Naive thymus-derived CD8-positive, alpha-beta T cell (primary cell): ENCODE measurements around the gene MZF1. TPM values are rescaled to one million over a fixed set of nuclear protein-coding genes. Genes with fewer than 3 reads are reported as not detected.
"Not testable (repeated sequence)": the region's sequence is repeated elsewhere in the genome, so short reads cannot be mapped to it uniquely, and the experiment has no call there.

Experiments
- ATAC-seq, 2 donors: fragments of 150-1000 bp; cut with Tn5 transposase in 1 of 2; sonication (Bioruptor Pico), chemical (Tn5 transposase) in 1 of 2; 1 replicate in 1 of 2; 2 replicates in 1 of 2; pipeline ENCODE4 v1.10.0; 2021; ENCODE audit warnings: mild to moderate bottlenecking in 2 of 2, moderate library complexity in 2 of 2
- POLR2A ChIA-PET: fragments of 350-600 bp; sonication (Branson Sonifier 250); formaldehyde crosslinking; loops from one replicate; lab custom pipeline; 2021; ENCODE audit warnings: antibody characterized with exemption; lab: Charles Lee
- DNase-seq, 10 donors: peaks; one replicate each; pipeline versions ENCODE4 v3.0.0 to v3.0.0-alpha.2; 2020 to 2022
- H3K27ac Mint-ChIP-seq, 10 donors: one replicate each; pipeline ENCODE4 v1.8.0; 2020 to 2022; ENCODE audit warnings: mild to moderate bottlenecking in 10 of 10, mixed read lengths in 10 of 10, moderate library complexity in 4 of 10, inconsistent platforms in 1 of 10
- H3K27me3 Mint-ChIP-seq, 5 donors: one replicate each; pipeline ENCODE4 v1.8.0; 2021 to 2022; ENCODE audit warnings: mixed read lengths in 5 of 5
- H3K36me3 Mint-ChIP-seq, 3 donors: one replicate each; pipeline ENCODE4 v1.8.0; 2020 to 2022; ENCODE audit warnings: mixed read lengths in 3 of 3, mild to moderate bottlenecking in 2 of 3, inconsistent platforms in 1 of 3
- H3K4me1 Mint-ChIP-seq, 4 donors: one replicate each; pipeline ENCODE4 v1.8.0; 2021 to 2022; ENCODE audit warnings: mixed read lengths in 4 of 4
- H3K4me3 Mint-ChIP-seq, 10 donors: one replicate each; pipeline ENCODE4 v1.8.0; 2020 to 2022; ENCODE audit warnings: mild to moderate bottlenecking in 10 of 10, mixed read lengths in 10 of 10, moderate library complexity in 6 of 10, inconsistent platforms in 1 of 10
- H3K9me3 Mint-ChIP-seq, 9 donors: one replicate each; pipeline ENCODE4 v1.8.0; 2020 to 2022; ENCODE audit warnings: mixed read lengths in 9 of 9, mild to moderate bottlenecking in 3 of 9, inconsistent platforms in 1 of 9, moderate library complexity in 1 of 9
- polyA plus RNA-seq, 3 donors: library from polyadenylated mRNA; unstranded; fragments of 300-500 nt; fragmentation: Illumina TruSeq; gene quantifications; one replicate each; pipeline ENCODE4 v1.2.3, GENCODE V29; 2021
- total RNA-seq, 8 experiments: library from RNA in 2 of 8; stranded (reverse) in 2 of 8; gene quantifications; one replicate each; pipeline ENCODE4 v1.2.3 and lab custom pipeline; 2021 to 2026

The MZF1 gene
- total and polyA plus RNA-seq, 5 experiments from 2014 or later = 9.1 to 53.2 (median 12.7) TPM

DNA sequence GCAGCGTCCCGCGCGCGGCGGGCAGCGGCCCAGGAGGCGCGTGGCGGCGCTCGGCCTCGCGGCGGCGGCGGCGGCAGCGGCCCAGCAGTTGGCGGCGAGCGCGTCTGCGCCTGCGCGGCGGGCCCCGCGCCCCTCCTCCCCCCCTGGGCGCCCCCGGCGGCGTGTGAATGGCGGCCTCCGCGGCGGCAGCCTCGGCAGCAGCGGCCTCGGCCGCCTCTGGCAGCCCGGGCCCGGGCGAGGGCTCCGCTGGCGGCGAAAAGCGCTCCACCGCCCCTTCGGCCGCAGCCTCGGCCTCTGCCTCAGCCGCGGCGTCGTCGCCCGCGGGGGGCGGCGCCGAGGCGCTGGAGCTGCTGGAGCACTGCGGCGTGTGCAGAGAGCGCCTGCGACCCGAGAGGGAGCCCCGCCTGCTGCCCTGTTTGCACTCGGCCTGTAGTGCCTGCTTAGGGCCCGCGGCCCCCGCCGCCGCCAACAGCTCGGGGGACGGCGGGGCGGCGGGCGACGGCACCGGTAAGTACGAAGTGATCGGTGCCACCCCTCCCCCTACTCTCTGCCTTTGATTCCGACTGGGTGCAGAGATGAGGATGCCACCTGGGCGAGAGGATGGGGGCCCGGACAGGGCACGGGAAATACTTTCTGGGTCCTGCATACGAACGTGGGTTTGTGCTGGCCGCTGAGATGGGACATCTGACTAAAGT lies 28.4 kb downstream of the MZF1 start:
- DNase-seq (peak in 6 of 10 donors; percentile 68 to 87 (median 77)), ATAC-seq (peak; percentile 48 to 51)
- Mint-ChIP-seq H3K27ac (peak overlapping the region; percentile 82 to 100 (median 99)), H3K36me3 (peaks cover 0 to 38% (median 4%) of the 10 kb centered on the region in 3 donors), H3K27me3 (peaks cover 0 to 11% (median 4%) of the 10 kb centered on the region in 5 donors), H3K9me3 (peaks cover 0 to 2% (median 0%) of the 10 kb centered on the region in 9 donors), H3K4me3 (peak overlapping the region; percentile 86 to 97 (median 92)), H3K4me1 (peaks cover 26 to 41% (median 32%) of the 10 kb centered on the region in 4 donors)
- POLR2A ChIA-PET = interaction anchor here (0.6 to 7.4 kb wide), 16 partner anchors 9 to 874 kb away, joined by 3 to 99 read pairs (median 7); partner anchors contain the start of genes CHMP2A, MZF1, UBE2M and ZBTB45

DNA sequence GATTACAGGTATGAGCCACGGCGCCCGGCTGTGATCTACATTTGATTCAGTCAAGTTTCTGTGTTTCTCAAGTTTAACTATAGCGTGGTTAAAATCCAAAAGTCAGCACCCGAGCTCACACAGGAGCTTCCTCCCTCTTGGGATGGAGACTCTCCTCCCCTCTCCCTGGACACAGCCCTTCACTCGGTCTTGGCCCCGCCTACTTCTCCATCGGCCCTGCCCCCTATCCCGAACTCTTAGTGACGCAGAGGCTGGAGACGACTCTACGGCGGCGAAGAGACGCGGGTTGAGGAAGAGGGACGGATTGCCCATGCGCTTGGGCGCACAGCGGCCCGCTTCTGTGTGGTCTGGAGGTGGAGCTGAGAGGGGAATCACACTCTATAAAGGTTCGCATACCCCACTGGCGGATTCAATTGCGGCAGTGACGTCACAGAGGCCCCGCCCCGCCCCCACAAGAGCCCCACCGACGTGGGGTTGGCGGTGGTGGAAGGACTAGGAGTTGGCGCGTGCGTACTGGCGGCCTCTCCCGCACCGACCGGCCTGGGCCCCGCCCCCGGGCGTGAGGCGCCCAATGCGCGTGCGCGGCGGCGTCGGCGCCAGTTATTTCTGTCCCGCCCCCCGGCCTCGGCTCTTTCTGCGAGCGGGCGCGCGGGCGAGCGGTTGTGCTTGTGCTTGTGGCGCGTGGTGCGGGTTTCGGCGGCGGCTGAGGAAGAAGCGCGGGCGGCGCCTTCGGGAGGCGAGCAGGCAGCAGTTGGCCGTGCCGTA lies 29.1 kb downstream of the MZF1 start, which contains the start of gene TRIM28:
Gene TRIM28 (plus strand): TSS at position 239 of the 765 bp plus-strand sequence. CDS start 694 bp downstream, outside the sequence.
- ATAC-seq = peak; percentile 90 to 92
- H3K27me3 Mint-ChIP-seq = peaks cover 0 to 11% (median 4%) of the 10 kb centered on the region in 5 donors
- peaks cover 0 to 32% (median 4%) of the 10 kb centered on the region in 3 donors for H3K36me3 Mint-ChIP-seq
- H3K4me1 Mint-ChIP-seq = peaks cover 26 to 38% (median 32%) of the 10 kb centered on the region in 4 donors
- peaks cover 0 to 2% (median 0%) of the 10 kb centered on the region in 9 donors for H3K9me3 Mint-ChIP-seq
- peak within 1 kb of the TSS; percentile 91 to 97 (median 96) for H3K4me3 Mint-ChIP-seq
- POLR2A ChIA-PET = interaction anchor here (0.6 to 7.4 kb wide), 17 partner anchors 10 to 874 kb away, joined by 3 to 99 read pairs (median 7); partner anchors contain the start of genes CHMP2A, MZF1, UBE2M and ZBTB45
- DNase-seq = peak; percentile 99 to 100 (median 100)
- peak within 1 kb of the TSS; percentile 97 to 100 (median 99) for H3K27ac Mint-ChIP-seq

DNA sequence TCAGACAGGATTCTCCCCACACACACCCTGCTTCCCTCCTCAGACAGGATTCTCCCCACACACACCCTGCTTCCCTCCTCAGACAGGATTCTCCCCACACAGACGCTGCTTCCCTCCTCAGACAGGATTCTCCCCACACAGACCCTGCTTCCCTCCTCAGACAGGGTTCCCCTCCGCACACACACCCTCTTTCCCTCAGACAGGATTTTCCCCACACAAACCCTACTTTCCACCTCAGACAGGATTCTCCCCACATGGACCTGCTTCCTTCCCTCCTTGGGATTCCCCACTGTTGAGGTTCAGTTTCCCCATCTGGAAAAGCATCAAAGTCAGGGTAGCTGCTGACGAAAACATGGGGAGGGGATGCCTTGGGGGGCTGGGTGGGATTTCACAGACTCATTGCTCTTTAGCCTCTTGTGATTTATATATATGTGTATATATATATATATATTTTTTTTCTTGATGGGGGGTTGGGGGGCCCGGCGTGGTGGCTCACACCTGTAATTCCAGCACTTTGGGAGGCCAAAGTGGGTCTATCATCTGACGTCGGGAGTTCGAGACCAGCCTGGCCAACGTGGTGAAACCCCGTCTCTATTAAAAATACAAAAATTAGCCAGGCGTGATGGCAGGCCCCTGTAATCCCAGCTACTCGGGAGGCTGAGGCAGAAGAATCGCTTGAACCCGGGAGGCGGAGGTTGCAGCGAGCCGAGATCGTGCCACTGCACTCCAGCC lies 30.3 kb downstream of the MZF1 start:
- not testable (repeated sequence) for DNase-seq

DNA sequence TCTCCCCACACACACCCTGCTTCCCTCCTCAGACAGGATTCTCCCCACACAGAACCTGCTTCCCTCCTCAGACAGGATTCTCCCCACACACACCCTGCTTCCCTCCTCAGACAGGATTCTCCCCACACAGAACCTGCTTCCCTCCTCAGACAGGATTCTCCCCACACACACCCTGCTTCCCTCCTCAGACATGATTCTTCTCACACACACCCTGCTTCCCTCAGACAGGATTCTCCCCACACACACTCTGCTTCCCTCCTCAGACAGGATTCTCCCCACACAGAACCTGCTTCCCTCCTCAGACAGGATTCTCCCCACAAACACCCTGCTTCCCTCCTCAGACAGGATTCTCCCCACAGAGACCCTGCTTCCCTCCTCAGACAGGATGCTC lies 34.0 kb downstream of the MZF1 start:
- H3K4me3 Mint-ChIP-seq = peak overlapping the region in 6 of 10 donors; percentile 12 to 75 (median 54)
- not testable (repeated sequence) for H3K36me3 Mint-ChIP-seq, ATAC-seq, H3K9me3 Mint-ChIP-seq, DNase-seq
- H3K27me3 Mint-ChIP-seq = peaks cover 0 to 13% (median 4%) of the 10 kb centered on the region in 5 donors
- POLR2A ChIA-PET = interaction anchor here (0.8 to 1.2 kb wide), 4 partner anchors 15 to 23 kb away, joined by 4 to 10 read pairs (median 8); partner anchors contain the start of genes CHMP2A and ZBTB45
- peak overlapping the region in 5 of 10 donors; percentile 11 to 71 (median 38) for H3K27ac Mint-ChIP-seq
- peaks cover 12 to 22% (median 15%) of the 10 kb centered on the region in 4 donors for H3K4me1 Mint-ChIP-seq

More for the DNA sequence above, 30.3 kb downstream of the MZF1 start:
- POLR2A ChIA-PET = interaction anchor here (1.1 to 7.4 kb wide), 9 partner anchors 11 to 180 kb away, joined by 3 to 99 read pairs (median 9); partner anchors contain the start of genes CHMP2A, MZF1, UBE2M and ZBTB45
- ATAC-seq, H3K9me3 Mint-ChIP-seq: not testable (repeated sequence)
- Mint-ChIP-seq H3K36me3 (peaks cover 0 to 21% (median 4%) of the 10 kb centered on the region in 3 donors), H3K27me3 (peaks cover 0 to 14% (median 4%) of the 10 kb centered on the region in 5 donors), H3K4me1 (peaks cover 27 to 46% (median 37%) of the 10 kb centered on the region in 4 donors), H3K27ac (peak overlapping the region in 9 of 10 donors; percentile 28 to 99 (median 56)), H3K4me3 (peak overlapping the region in 5 of 10 donors; percentile 5 to 97 (median 45))

DNA sequence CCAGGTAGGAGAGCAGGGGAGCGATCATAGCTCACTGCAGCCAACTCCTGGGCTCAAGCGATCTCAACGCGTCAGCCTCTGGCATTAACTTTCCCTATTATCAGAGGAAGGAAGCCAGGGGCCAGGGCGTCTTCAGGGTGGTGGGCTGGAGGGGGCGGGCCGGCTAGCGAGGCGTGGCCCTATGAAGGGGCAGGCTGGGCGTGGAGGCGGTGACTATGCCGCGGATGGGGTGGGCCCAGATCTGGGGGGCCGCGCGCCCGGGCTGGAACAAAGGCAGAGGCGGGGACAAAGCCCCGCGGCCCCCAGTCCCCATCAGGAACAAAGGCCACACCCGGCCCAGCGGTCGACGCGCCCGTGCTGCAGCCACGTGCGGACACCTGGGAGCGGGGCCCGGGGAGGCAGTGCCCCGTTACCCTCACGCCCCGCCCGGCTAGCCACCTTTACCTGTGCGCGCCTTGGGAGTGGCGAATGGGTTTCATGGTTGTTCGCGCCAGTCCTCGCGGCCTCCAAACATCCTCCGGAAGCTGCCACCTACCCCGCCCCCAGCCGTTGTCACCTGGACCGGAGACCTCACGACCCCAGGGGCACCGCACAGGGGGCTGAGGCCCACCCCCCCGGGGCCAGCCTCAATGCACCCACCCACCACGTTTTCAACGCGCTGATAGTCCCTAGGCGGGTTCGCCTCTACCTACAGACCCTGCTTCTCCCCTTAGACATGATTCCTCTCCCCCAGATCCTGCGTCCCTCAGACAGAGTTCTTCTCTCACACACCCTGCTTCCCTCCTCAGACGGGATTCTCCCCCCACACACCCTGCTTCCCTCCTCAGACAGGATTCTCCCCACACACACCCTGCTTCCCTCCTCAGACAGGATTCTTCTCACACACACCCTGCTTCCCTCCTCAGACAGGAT lies 34.6 kb downstream of the MZF1 start:
- Mint-ChIP-seq H3K27me3 (peaks cover 0 to 11% (median 0%) of the 10 kb centered on the region in 5 donors), H3K27ac (peak overlapping the region; percentile 38 to 86 (median 78)), H3K4me3 (peak overlapping the region; percentile 70 to 85 (median 74)), H3K9me3 (no peaks in the 10 kb centered on the region), H3K36me3 (no peaks in the 10 kb centered on the region), H3K4me1 (peaks cover 6 to 16% (median 10%) of the 10 kb centered on the region in 4 donors)
- DNase-seq = peak in 7 of 10 donors; percentile 25 to 53 (median 46)
- ATAC-seq = peak; percentile 85 to 88
- POLR2A ChIA-PET = interaction anchor here (0.6 to 1.2 kb wide), 9 partner anchors 16 to 810 kb away, joined by 3 to 10 read pairs (median 4); partner anchors contain the start of genes CHMP2A and ZBTB45

DNA sequence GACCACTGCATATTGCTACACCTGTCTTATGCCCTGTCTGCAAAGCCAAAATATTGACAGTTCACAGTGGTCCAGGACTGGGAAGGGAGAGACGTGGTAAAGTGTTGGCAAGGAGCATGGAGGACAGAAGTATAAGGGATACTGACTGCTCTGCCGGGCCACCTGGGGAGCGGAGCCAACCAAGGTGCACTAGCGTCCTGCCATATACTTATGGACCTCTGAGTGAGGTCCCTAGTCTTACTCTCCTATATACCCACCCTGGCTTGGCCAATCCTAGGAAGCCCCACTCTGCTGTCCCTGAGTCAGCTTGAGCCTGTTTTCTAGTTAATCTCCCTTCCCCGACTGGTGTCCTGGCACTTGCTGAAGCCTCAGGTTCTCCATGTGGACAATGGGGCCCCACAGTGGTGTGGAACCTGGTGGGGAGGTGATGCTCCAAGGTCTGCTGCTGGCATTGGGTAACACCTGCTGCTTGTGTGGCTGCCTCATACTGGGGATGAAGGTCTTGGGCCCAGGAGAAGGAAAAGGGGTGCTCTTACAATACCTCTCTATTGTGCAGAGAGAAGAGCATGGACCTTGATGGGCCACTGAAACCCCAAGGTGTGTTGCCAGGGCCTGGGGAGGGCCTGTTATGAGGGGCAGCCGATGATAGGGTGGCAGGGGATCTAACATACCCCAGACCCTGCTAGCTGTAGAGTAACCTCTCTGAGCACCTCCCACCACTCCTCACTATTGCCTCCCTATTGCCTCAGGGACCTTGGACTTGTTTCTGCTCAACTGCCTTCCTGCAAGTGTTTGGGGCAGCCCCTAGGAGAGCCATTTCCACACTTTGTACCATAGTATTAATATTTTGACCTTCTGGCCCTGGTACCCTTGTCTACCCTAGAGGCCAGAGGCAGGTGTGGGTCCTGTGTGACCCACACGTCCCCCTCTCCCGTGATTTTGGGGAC lies 36.0 kb downstream of the MZF1 start:
- H3K27me3 Mint-ChIP-seq = peaks cover 0 to 4% (median 0%) of the 10 kb centered on the region in 5 donors
- ATAC-seq = no peak
- peak overlapping the region in 3 of 10 donors; percentile 43 to 71 (median 64) for H3K27ac Mint-ChIP-seq
- H3K9me3 Mint-ChIP-seq = no peaks in the 10 kb centered on the region
- no peaks in the 10 kb centered on the region for H3K36me3 Mint-ChIP-seq
- peaks cover 4 to 13% (median 8%) of the 10 kb centered on the region in 4 donors for H3K4me1 Mint-ChIP-seq
- H3K4me3 Mint-ChIP-seq = peak overlapping the region in 9 of 10 donors; percentile 15 to 75 (median 32)
- DNase-seq = no peak
- POLR2A ChIA-PET = interaction anchor here (0.7 to 1.2 kb wide), 4 partner anchors 17 to 662 kb away, joined by 3 to 4 read pairs (median 3); partner anchors contain the start of gene ZBTB45

DNA sequence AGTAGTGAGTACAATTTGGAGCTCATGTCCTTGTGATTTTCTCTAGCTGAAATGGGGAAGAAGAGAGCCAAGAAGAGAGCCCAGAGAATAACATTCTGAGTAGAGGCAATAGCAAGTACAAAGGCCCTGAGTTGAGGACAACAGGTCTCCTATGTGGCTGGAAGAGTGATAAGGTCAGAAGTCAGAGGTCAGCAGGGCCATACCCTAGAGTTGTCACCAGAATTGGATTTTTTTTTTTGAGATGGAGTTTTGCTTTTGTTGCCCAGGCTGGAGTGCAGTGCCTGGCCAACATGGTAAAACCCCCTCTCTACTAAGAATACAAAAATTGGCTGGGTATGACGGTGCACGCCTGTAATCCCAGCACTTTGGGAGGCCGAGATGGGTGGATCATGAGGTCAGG lies 37.3 kb downstream of the MZF1 start:
- Mint-ChIP-seq H3K36me3 (no peaks in the 10 kb centered on the region), H3K27me3 (peaks cover 0 to 4% (median 0%) of the 10 kb centered on the region in 5 donors), H3K4me3 (no peak overlapping the region), H3K27ac (no peak overlapping the region), H3K4me1 (peaks cover 4 to 14% (median 11%) of the 10 kb centered on the region in 4 donors), H3K9me3 (no peaks in the 10 kb centered on the region)
- DNase-seq (no peak), ATAC-seq (no peak)
- POLR2A ChIA-PET = interaction anchor here (1.2 kb wide), 1 partner anchor 18 kb away, joined by 3 read pairs; no protein-coding TSS in a partner anchor

DNA sequence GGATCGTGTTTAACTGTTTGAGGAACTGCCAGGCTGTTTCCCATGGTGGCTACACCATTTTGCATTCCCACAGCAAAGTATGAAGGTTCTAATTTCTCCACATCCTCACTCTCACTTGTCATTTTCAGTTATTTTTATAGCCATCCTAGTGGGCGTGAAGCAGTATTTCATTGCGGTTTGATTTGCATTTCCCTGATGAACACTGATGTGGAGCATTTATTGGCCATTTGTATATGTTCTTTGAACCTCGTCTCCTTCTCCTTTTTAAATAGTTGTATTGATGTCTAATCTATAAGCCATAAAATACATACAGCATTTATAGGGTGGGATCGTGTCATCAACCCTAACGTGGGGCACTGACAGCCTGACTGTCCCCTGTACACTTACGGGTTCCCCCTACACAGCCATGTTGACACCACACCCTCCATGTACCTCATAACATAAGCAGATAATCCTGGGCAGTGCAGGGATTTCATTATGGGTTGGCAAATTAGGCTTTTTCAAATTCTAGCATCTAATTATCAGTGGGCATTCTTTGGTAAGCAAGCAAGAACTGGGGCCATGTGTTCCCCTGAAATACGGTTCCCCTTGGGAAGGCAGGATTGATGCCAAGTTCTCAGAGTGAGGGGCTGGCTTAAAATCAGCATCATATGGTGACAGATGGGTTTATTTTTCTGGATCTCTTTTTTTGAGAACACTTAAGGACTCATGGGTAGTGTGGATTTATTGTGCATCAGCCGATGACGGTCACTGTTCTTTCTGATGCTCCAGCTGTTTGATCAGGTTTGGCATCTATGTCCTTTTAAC lies 41.9 kb downstream of the MZF1 start:
- Mint-ChIP-seq H3K27ac (no peak overlapping the region), H3K4me1 (peaks cover 0 to 7% (median 2%) of the 10 kb centered on the region in 4 donors), H3K9me3 (no peaks in the 10 kb centered on the region), H3K36me3 (no peaks in the 10 kb centered on the region), H3K4me3 (no peak overlapping the region), H3K27me3 (no peaks in the 10 kb centered on the region)
- DNase-seq (no peak), ATAC-seq (no peak)
- POLR2A ChIA-PET = interaction anchor here (1.1 kb wide), 1 partner anchor 12 kb away, joined by 3 read pairs; the partner anchor contains the start of gene TRIM28

DNA sequence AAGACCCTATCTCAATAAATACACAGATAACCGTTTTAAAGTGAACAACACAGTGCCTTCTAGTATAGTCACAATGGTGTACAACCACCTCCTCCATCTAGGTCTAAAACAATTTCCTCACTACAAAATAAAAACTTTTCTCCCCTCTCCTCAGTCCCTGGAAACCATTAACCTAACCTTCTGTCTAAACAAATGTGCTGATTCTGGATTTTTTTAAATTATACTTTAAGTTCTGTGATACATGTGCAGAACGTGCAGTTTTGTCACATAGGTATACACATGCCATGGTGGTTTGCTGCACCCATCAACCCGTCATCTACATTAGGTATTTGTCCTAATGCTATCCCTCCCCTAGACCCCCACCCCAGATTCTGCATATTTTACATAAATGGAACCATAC lies 43.7 kb downstream of the MZF1 start:
- Mint-ChIP-seq H3K4me3 (no peak overlapping the region), H3K36me3 (no peaks in the 10 kb centered on the region), H3K9me3 (no peaks in the 10 kb centered on the region), H3K27me3 (no peaks in the 10 kb centered on the region), H3K4me1 (peaks cover 0 to 7% (median under 1%) of the 10 kb centered on the region in 4 donors), H3K27ac (no peak overlapping the region)
- ATAC-seq = no peak
- no peak for DNase-seq
- POLR2A ChIA-PET = interaction anchor here (1.1 kb wide), 1 partner anchor 10 kb away, joined by 11 read pairs; the partner anchor contains the start of gene ZBTB45
